ENCODE results near the gene SLC45A2. TPM values are rescaled to one million over a fixed set of nuclear protein-coding genes. Genes with fewer than 3 reads are reported as not detected.

Gene SLC45A2, protein sequence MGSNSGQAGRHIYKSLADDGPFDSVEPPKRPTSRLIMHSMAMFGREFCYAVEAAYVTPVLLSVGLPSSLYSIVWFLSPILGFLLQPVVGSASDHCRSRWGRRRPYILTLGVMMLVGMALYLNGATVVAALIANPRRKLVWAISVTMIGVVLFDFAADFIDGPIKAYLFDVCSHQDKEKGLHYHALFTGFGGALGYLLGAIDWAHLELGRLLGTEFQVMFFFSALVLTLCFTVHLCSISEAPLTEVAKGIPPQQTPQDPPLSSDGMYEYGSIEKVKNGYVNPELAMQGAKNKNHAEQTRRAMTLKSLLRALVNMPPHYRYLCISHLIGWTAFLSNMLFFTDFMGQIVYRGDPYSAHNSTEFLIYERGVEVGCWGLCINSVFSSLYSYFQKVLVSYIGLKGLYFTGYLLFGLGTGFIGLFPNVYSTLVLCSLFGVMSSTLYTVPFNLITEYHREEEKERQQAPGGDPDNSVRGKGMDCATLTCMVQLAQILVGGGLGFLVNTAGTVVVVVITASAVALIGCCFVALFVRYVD
- not detected in 2 replicates for total RNA-seq (2021)
- long read RNA-seq = 0 reads

DNA sequence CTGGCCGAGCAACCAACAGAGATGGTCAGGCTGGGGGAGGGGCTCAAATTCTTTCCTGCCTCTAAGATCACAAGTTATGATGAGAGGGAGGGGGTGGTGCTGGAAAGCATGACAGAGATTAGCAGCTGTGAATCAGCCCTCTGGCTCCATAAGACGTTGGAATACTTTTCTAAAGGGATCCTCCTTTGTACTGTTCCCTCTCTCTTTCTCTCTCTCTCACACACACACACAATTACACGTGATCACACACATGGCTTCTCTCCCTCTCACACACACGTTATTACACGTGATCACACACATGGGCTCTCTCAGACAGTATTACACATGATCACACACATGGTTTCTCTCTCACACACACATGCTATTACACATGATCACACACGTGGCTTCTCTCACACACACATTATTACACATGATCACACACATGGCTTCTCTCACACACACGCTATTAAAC is at the start of gene SLC45A2:
SLC45A2 (minus strand) TSS at position 23 of the 454 bp plus-strand sequence. CDS start 110 bp downstream, outside the sequence.
- H3K79me1 ChIP-seq (ENCODE audit: insufficient read depth, low read depth, low read length, poor library complexity, severe bottlenecking) = no peaks in the 10 kb centered on the region
- no peak within 1 kb of the TSS for H2BK5ac ChIP-seq (ENCODE audit: insufficient read length, low read length)
- no peak within 1 kb of the TSS for H4K5ac ChIP-seq (ENCODE audit: insufficient read length, low read depth, low read length)
- no peaks in the 10 kb centered on the region for H3K23me2 ChIP-seq (ENCODE audit: insufficient read length, low read depth, low read length, poor library complexity, severe bottlenecking)
- no peaks in the 10 kb centered on the region for H3K27me3 ChIP-seq (ENCODE audit: insufficient read depth, low read length)
- Mint-ChIP-seq H3K4me3 (no peak within 1 kb of the TSS), H3K27me3 (ENCODE audit: low read depth) (no peaks in the 10 kb centered on the region), H3K36me3 (ENCODE audit: insufficient read depth in 1 of 3, low read depth in 3 of 3) (peaks cover 15 to 21% (median 16%) of the 10 kb centered on the region in 3 experiments; a peak in 6 of 7 replicates), H3K4me1 (peaks cover 1 to 9% of the 10 kb centered on the region in 2 experiments), H3K27ac (no peak within 1 kb of the TSS; a peak in 1 of 7 replicates), H3K9me3 (no peaks in the 10 kb centered on the region)
- H2BK20ac ChIP-seq (ENCODE audit: low read depth, low read length, poor library complexity, severe bottlenecking) = no peak within 1 kb of the TSS
- TF ChIP-seq, protein P1, sequence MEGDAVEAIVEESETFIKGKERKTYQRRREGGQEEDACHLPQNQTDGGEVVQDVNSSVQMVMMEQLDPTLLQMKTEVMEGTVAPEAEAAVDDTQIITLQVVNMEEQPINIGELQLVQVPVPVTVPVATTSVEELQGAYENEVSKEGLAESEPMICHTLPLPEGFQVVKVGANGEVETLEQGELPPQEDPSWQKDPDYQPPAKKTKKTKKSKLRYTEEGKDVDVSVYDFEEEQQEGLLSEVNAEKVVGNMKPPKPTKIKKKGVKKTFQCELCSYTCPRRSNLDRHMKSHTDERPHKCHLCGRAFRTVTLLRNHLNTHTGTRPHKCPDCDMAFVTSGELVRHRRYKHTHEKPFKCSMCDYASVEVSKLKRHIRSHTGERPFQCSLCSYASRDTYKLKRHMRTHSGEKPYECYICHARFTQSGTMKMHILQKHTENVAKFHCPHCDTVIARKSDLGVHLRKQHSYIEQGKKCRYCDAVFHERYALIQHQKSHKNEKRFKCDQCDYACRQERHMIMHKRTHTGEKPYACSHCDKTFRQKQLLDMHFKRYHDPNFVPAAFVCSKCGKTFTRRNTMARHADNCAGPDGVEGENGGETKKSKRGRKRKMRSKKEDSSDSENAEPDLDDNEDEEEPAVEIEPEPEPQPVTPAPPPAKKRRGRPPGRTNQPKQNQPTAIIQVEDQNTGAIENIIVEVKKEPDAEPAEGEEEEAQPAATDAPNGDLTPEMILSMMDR (conservative IDR thresholded peaks at IDR 0.05) = no peak
- 100% methylated on average over 2 of the region's 7 CpGs for WGBS (ENCODE audit: extremely low coverage, insufficient read length, low lambda C conversion rate)
- no peaks in the 10 kb centered on the region for H3K79me2 ChIP-seq (ENCODE audit: insufficient read depth, low read length)
- H3K9me3 ChIP-seq (ENCODE audit: control insufficient read depth, low read depth, low read length) = peaks cover 8% of the 10 kb centered on the region
- no peak within 1 kb of the TSS for H3K4me2 ChIP-seq (ENCODE audit: insufficient read depth, insufficient read length, low read length)
- H3K4me1 ChIP-seq (ENCODE audit: insufficient read depth, low read length) = no peaks in the 10 kb centered on the region; the same call in 1 of the 2 replicates
- H3K23ac ChIP-seq (ENCODE audit: insufficient read length, low read depth, low read length) = no peak within 1 kb of the TSS
- no peak within 1 kb of the TSS; the same call in 1 of the 2 replicates for H3K14ac ChIP-seq (ENCODE audit: insufficient read depth, low read length)
- H3K9ac ChIP-seq (ENCODE audit: extremely low read depth, insufficient read length, low read length) = no peak within 1 kb of the TSS
- no peak within 1 kb of the TSS for H4K8ac ChIP-seq (replicated peaks; ENCODE audit: insufficient read length, low read depth, low read length)
- no peak within 1 kb of the TSS for H3T11ph ChIP-seq (ENCODE audit: low read length)
- no peak within 1 kb of the TSS for H3K27ac ChIP-seq (ENCODE audit: insufficient read length, low read depth, low read length)
- no peak within 1 kb of the TSS for H3K18ac ChIP-seq (ENCODE audit: insufficient read length, low read depth, low read length)
- H2AK5ac ChIP-seq (ENCODE audit: insufficient read length, low read length) = no peak within 1 kb of the TSS
- H4K20me1 ChIP-seq (ENCODE audit: control insufficient read depth, insufficient read depth, insufficient read length) = no peaks in the 10 kb centered on the region
- H2BK120ac ChIP-seq (ENCODE audit: low read depth, low read length, poor library complexity, severe bottlenecking) = no peak within 1 kb of the TSS
- H3K4ac ChIP-seq (ENCODE audit: low read depth, low read length) = no peak within 1 kb of the TSS
- H2AFZ ChIP-seq (ENCODE audit: low read length) = no peak within 1 kb of the TSS
- no peak within 1 kb of the TSS for H4K91ac ChIP-seq (ENCODE audit: insufficient read length, low read depth, low read length)
- H3K56ac ChIP-seq (ENCODE audit: insufficient read length, low read depth, low read length) = no peak within 1 kb of the TSS
- DNase-seq = no peak
- no peak within 1 kb of the TSS for H2BK15ac ChIP-seq (ENCODE audit: low read depth, low read length)
- no peak within 1 kb of the TSS for H2BK12ac ChIP-seq (ENCODE audit: insufficient read length, low read depth, low read length)
